Thyroid gland (tissue), 4 donors: ENCODE measurements around the gene WDR70. TPM values are rescaled to one million over a fixed set of nuclear protein-coding genes. Genes with fewer than 3 reads are reported as not detected.
"Not testable (repeated sequence)": the region's sequence is repeated elsewhere in the genome, so short reads cannot be mapped to it uniquely, and the experiment has no call there.

Experiments
- DNase-seq, 2 donors: peaks; one replicate each; pipeline ENCODE4 v3.0.0-alpha.2; 2019
- H3K27ac ChIP-seq, 3 donors: fragments of 200-600 bp; sonication (generic); 1 replicate in 2 of 3; 2 replicates in 1 of 3; pipeline ENCODE4 v1.5.1; 2016 to 2019; ENCODE audit warnings: mild to moderate bottlenecking in 1 of 3, moderate library complexity in 1 of 3
- H3K27me3 ChIP-seq: fragments of 200-600 bp; sonication (generic); one replicate; pipeline ENCODE4 v1.5.1; 2019
- H3K36me3 ChIP-seq, 2 donors: fragments of 200-600 bp; sonication (generic); one replicate each; pipeline ENCODE4 v1.5.1; 2016 to 2019
- H3K4me1 ChIP-seq, 2 donors: fragments of 200-600 bp; sonication (generic); one replicate each; pipeline ENCODE4 v1.5.1; 2017 to 2019
- H3K4me3 ChIP-seq, 3 donors: fragments of 200-600 bp; sonication (generic); replicated peaks in 1 of 3; 1 replicate in 2 of 3; 2 replicates in 1 of 3; pipeline ENCODE4 v1.5.1; 2016; ENCODE audit warnings: mild to moderate bottlenecking in 1 of 3
- H3K9me3 ChIP-seq: fragments of 200-600 bp; sonication (generic); one replicate; pipeline ENCODE4 v1.5.1; 2017
- POLR2A ChIP-seq, 2 donors: fragments of 450-650 bp; IDR thresholded peaks; one replicate each; pipeline ENCODE4 v1.6.1; 2017; ENCODE audit warnings: antibody characterized with exemption in 2 of 2, mild to moderate bottlenecking in 2 of 2, moderate library complexity in 1 of 2
- WGBS, 2 donors: methylation state at CpG; one replicate each; pipeline ENCODE4 v1.1.5; 2017; 5-methylcytosine and 5-hydroxymethylcytosine counted together
- intact Hi-C: fragments of 100-400 bp; cut with DNase I; formaldehyde crosslinking; loops from one replicate; pipeline ENCODE4 v1.15.1; 2023
- small RNA-seq: library from RNA; depleted of rRNA; stranded (forward); fragments of <200 nt; gene quantifications from one replicate; pipeline ENCODE3, GENCODE V24; 2016
- total RNA-seq, 4 donors: library from RNA; depleted of rRNA; stranded (reverse); fragments of >200 nt; gene quantifications; one replicate each; pipeline ENCODE4 v1.2.3, GENCODE V29; 2016
- TF ChIP-seq, protein P1 (sequence below), 6 experiments: fragments of 200-600 bp in 3 of 6; fragments of 450-650 bp in 3 of 6; sonication (generic) in 3 of 6; IDR thresholded peaks; one replicate each; pipeline ENCODE4 v1.5.1; 2016 to 2019; ENCODE audit warnings: antibody characterized with exemption in 6 of 6, mild to moderate bottlenecking in 2 of 6, inconsistent platforms in 1 of 6, moderate library complexity in 1 of 6

Gene WDR70
- total RNA-seq, 4 donors from 2014 or later = 31.3 to 103 (median 33.5) TPM

GRCh38 chr5:37792975-37793631, 414.0 kb downstream of the WDR70 start:
- 60 to 68% methylated on average over 2 of the region's 2 CpGs for WGBS, 2 donors
- intact Hi-C loops = no loop called here
- DNase-seq = no peak
- H3K4me3 ChIP-seq = no peak overlapping the region
- no peak for TF ChIP-seq POLR2A (IDR thresholded peaks at IDR 0.05)
- TF ChIP-seq, protein P1, sequence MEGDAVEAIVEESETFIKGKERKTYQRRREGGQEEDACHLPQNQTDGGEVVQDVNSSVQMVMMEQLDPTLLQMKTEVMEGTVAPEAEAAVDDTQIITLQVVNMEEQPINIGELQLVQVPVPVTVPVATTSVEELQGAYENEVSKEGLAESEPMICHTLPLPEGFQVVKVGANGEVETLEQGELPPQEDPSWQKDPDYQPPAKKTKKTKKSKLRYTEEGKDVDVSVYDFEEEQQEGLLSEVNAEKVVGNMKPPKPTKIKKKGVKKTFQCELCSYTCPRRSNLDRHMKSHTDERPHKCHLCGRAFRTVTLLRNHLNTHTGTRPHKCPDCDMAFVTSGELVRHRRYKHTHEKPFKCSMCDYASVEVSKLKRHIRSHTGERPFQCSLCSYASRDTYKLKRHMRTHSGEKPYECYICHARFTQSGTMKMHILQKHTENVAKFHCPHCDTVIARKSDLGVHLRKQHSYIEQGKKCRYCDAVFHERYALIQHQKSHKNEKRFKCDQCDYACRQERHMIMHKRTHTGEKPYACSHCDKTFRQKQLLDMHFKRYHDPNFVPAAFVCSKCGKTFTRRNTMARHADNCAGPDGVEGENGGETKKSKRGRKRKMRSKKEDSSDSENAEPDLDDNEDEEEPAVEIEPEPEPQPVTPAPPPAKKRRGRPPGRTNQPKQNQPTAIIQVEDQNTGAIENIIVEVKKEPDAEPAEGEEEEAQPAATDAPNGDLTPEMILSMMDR (IDR thresholded peaks at IDR 0.05) = no peak
- no peaks in the 10 kb centered on the region for H3K9me3 ChIP-seq
- no peaks in the 10 kb centered on the region for H3K27me3 ChIP-seq
- H3K27ac ChIP-seq = no peak overlapping the region
- H3K4me1 ChIP-seq = no peaks in the 10 kb centered on the region
- no peaks in the 10 kb centered on the region for H3K36me3 ChIP-seq

- DNase-seq, H3K36me3 ChIP-seq, H3K27me3 ChIP-seq, H3K4me1 ChIP-seq, H3K27ac ChIP-seq, intact Hi-C loops, H3K4me3 ChIP-seq, H3K9me3 ChIP-seq: not testable (repeated sequence)
- WGBS, 2 donors = 62 to 68% methylated on average over 2 of the region's 2 CpGs
These were observed 416.2 kb downstream of the WDR70 start for GRCh38 chr5:37795292-37795691.

DNA sequence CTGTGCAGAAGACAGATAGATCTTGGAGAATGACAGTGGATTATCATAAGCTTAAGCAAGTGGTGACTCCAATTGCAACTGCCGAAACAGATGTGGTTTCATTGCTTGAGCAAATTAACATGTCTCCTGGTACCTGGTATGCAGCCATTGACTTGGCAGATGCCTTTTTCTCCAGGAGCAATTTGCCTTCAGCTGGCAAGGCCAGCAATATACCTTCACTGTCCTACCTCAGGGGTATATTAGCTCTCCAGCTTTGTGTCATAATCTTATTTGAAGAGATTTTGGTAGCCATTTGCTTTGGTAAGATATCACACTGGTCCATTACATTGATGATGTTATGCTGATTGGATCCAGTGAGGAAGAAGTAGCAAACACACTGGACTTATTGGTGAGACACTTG, 417.3 kb downstream of the WDR70 start:
- H3K4me1 ChIP-seq, H3K27me3 ChIP-seq, DNase-seq, H3K27ac ChIP-seq, intact Hi-C loops, H3K36me3 ChIP-seq, H3K9me3 ChIP-seq, H3K4me3 ChIP-seq: not testable (repeated sequence)
- WGBS, 2 donors = 92 to 100% methylated on average over 1 of the region's 1 CpG

DNA sequence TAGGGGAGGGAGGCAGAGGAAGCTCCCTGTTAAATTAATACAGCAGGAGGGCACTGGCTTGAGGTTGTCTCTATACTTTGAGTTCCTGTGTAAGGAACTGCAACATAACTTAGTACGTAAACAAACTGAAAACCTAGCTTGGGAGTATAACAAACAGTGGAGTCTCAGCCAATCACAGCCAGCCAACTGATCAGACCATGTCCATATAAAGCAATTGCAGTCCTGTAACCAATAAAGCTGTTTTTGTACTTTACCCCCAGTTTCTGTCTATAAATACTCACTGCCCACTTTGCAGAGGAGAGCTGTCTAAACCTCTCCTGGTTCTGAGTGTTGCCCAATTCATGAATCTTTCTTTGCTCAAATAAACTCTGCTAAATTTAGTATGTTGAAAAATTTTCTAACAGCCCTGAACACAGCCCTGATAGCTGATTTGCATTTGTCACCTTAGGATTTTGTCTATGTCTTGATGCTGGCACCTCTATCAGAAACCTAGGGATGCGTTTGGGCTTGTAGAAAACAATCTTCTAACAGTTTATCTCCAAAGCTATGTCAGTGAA, 420.8 kb downstream of the WDR70 start:
- H3K36me3 ChIP-seq = no peaks in the 10 kb centered on the region
- intact Hi-C loops = no loop called here
- no peaks in the 10 kb centered on the region for H3K9me3 ChIP-seq
- no peak overlapping the region for H3K27ac ChIP-seq
- no peaks in the 10 kb centered on the region for H3K27me3 ChIP-seq
- no peak overlapping the region for H3K4me3 ChIP-seq
- no peak for DNase-seq
- no peaks in the 10 kb centered on the region for H3K4me1 ChIP-seq
- 83 to 92% methylated on average over 2 of the region's 2 CpGs for WGBS, 2 donors
- TF ChIP-seq POLR2A (IDR thresholded peaks at IDR 0.05) = no peak
- TF ChIP-seq, protein P1 (IDR thresholded peaks at IDR 0.05) = no peak

DNA sequence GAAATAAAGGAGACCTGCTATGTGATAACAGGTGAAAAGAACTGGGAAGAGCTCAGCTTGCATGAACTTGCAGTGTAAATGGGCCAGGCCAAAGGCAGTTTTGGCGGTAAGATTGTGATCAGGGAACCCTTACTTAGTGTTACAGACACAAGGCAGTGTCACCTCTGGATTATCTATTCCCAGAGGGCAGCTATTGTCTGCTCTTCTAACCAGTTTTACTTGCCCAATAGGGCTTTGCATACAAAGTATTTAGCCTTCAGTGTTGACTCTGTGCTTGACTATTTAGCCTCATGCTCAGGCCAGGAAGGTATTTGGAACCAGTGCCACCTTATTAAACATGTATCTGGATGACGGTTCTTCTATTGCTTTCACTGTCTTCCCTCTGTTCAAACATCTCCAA, 422.4 kb downstream of the WDR70 start:
- Histone ChIP-seq H3K4me3 (no peak overlapping the region), H3K27me3 (no peaks in the 10 kb centered on the region), H3K4me1 (no peaks in the 10 kb centered on the region), H3K9me3 (no peaks in the 10 kb centered on the region), H3K36me3 (no peaks in the 10 kb centered on the region), H3K27ac (no peak overlapping the region)
- DNase-seq = no peak
- no peak for TF ChIP-seq POLR2A (IDR thresholded peaks at IDR 0.05)
- TF ChIP-seq, protein P1 (IDR thresholded peaks at IDR 0.05) = no peak
- intact Hi-C loops = no loop called here
- WGBS, 2 donors = 56 to 72% methylated on average over 2 of the region's 2 CpGs

Small RNA genes lying within 50 kb of the gene (small RNA-seq; reads per million reads assigned to genes)
- gene RNU6-1190P = not detected
- gene RNU6-484P = not detected

Other genes starting within 250 kb of the WDR70 start
- gene CPLANE1, start 129.9 kb upstream of the WDR70 start, total RNA-seq = 10 to 100 TPM; 53.9 to 81.7 (median 62.9) TPM
- 10 to 100 TPM; 20.7 to 28.7 (median 25.9) TPM for gene NUP155, start 8.2 kb upstream of the WDR70 start, total RNA-seq